Measurements from ENCODE around the gene SUMF2. TPM values are rescaled to one million over a fixed set of nuclear protein-coding genes. Genes with fewer than 3 reads are reported as not detected.

SUMF2 gene
- total and polyA plus RNA-seq, 9 donors, result 35.4 to 71.6 (median 51.9) TPM

GRCh38 chr7:56125831-56126230 is 61.7 kb downstream of the SUMF2 start:
- Histone ChIP-seq H3K27ac (ENCODE audit: low read length) (no peak overlapping the region), H3K36me3 (ENCODE audit: control insufficient read depth, insufficient read depth, low read length) (no peaks in the 10 kb centered on the region)
- WGBS (ENCODE audit: insufficient coverage), result 40% methylated on average over 1 of the region's 8 CpGs

GRCh38 chr7:56127241-56127975 is 63.3 kb downstream of the SUMF2 start:
- peaks cover 3% of the 10 kb centered on the region for H3K4me1 ChIP-seq (ENCODE audit: control insufficient read depth, insufficient read depth, low read length)
- no peak overlapping the region for H3K27ac ChIP-seq (ENCODE audit: low read length)
- H3K9me3 ChIP-seq (replicated peaks; ENCODE audit: control insufficient read depth, low read depth, low read length), result no peaks in the 10 kb centered on the region
- H3K27me3 ChIP-seq (ENCODE audit: control insufficient read depth, insufficient read depth, low read length), result no peaks in the 10 kb centered on the region
- H3K36me3 ChIP-seq (ENCODE audit: control insufficient read depth, insufficient read depth, low read length), result no peaks in the 10 kb centered on the region
- WGBS (ENCODE audit: insufficient coverage), result 57% methylated on average over 1 of the region's 7 CpGs
- no peak for DNase-seq
- H3K4me3 ChIP-seq (ENCODE audit: low read length), result no peak overlapping the region

More at GRCh38 chr7:56125831-56126230, 61.7 kb downstream of the SUMF2 start:
- H3K4me1 ChIP-seq (ENCODE audit: control insufficient read depth, insufficient read depth, low read length), result peaks cover 3% of the 10 kb centered on the region
- H3K27me3 ChIP-seq (ENCODE audit: control insufficient read depth, insufficient read depth, low read length), result no peaks in the 10 kb centered on the region
- H3K9me3 ChIP-seq (replicated peaks; ENCODE audit: control insufficient read depth, low read depth, low read length), result no peaks in the 10 kb centered on the region
- H3K4me3 ChIP-seq (ENCODE audit: low read length), result no peak overlapping the region
- no peak for DNase-seq

Other genes starting within 250 kb of the SUMF2 start
- gene SEPTIN14, start 201.5 kb upstream of the SUMF2 start, total RNA-seq, result not detected
- gene SEPTIN14, start 201.5 kb upstream of the SUMF2 start, polyA plus RNA-seq (ENCODE audit: insufficient read depth in 1 of 8, insufficient read length in 8 of 8, low replicate concordance in 1 of 8), result under 1 TPM; 0.06 to 0.28 (median 0.11) TPM
- 7.2 TPM for gene ZNF713, start 176.8 kb upstream of the SUMF2 start, total RNA-seq
- 1 to 10 TPM; 5.6 to 7.5 (median 6.0) TPM for gene ZNF713, start 176.8 kb upstream of the SUMF2 start, polyA plus RNA-seq (ENCODE audit: insufficient read depth in 1 of 8, insufficient read length in 8 of 8, low replicate concordance in 1 of 8)
- 16.0 TPM for gene MRPS17, start 112.4 kb upstream of the SUMF2 start, total RNA-seq
- 10 to 100 TPM; 12.3 to 15.7 (median 13.8) TPM for gene MRPS17, start 112.4 kb upstream of the SUMF2 start, polyA plus RNA-seq (ENCODE audit: insufficient read depth in 1 of 8, insufficient read length in 8 of 8, low replicate concordance in 1 of 8)
- 67.7 TPM for gene NIPSNAP2, start 99.7 kb upstream of the SUMF2 start, total RNA-seq
- 100 to 1,000 TPM in 1 of 8 donors, 10 to 100 TPM in 7; 78.4 to 103 (median 82.8) TPM for gene NIPSNAP2, start 99.7 kb upstream of the SUMF2 start, polyA plus RNA-seq (ENCODE audit: insufficient read depth in 1 of 8, insufficient read length in 8 of 8, low replicate concordance in 1 of 8)
- 11.0 TPM for gene PSPH, start 12.8 kb upstream of the SUMF2 start, total RNA-seq
- 10 to 100 TPM; 14.2 to 20.3 (median 17.4) TPM for gene PSPH, start 12.8 kb upstream of the SUMF2 start, polyA plus RNA-seq (ENCODE audit: insufficient read depth in 1 of 8, insufficient read length in 8 of 8, low replicate concordance in 1 of 8)
- gene CCT6A, start 12.5 kb upstream of the SUMF2 start, total RNA-seq, result 103 TPM
- 100 to 1,000 TPM; 124 to 159 (median 147) TPM for gene CCT6A, start 12.5 kb upstream of the SUMF2 start, polyA plus RNA-seq (ENCODE audit: insufficient read depth in 1 of 8, insufficient read length in 8 of 8, low replicate concordance in 1 of 8)
- 52.4 TPM for gene PHKG1, start 28.7 kb downstream of the SUMF2 start, total RNA-seq
- gene PHKG1, start 28.7 kb downstream of the SUMF2 start, polyA plus RNA-seq (ENCODE audit: insufficient read depth in 1 of 8, insufficient read length in 8 of 8, low replicate concordance in 1 of 8), result 10 to 100 TPM; 21.0 to 62.4 (median 32.7) TPM
- 416 TPM for gene CHCHD2, start 42.2 kb downstream of the SUMF2 start, total RNA-seq
- gene CHCHD2, start 42.2 kb downstream of the SUMF2 start, polyA plus RNA-seq (ENCODE audit: insufficient read depth in 1 of 8, insufficient read length in 8 of 8, low replicate concordance in 1 of 8), result 100 to 1,000 TPM; 246 to 290 (median 267) TPM
- 0.18 TPM for gene NUPR2, start 52.1 kb downstream of the SUMF2 start, total RNA-seq
- gene NUPR2, start 52.1 kb downstream of the SUMF2 start, polyA plus RNA-seq (ENCODE audit: insufficient read depth in 1 of 8, insufficient read length in 8 of 8, low replicate concordance in 1 of 8), result under 1 TPM in 1 of 8 donors, not detected in 7; 0.26 TPM